Endothelial cell of umbilical vein (primary cell): ENCODE results near the gene ZNF652. TPM values are rescaled to one million over a fixed set of nuclear protein-coding genes. Genes with fewer than 3 reads are reported as not detected.

Source experiments
- BruUV-seq: library from RNA; stranded (reverse); fragments of 400-500 nt; replicated peaks from 2 replicates; lab custom pipeline; 2021; lab: Mats Ljungman, UMichigan
- CTCF ChIA-PET: fragments of 300-600, 350-600 bp; sonication (Branson Sonifier 250); formaldehyde crosslinking; loops from one replicate; lab custom pipeline; 2021; ENCODE audit warnings: antibody characterized with exemption, inconsistent platforms; lab: Charles Lee
- POLR2A ChIA-PET: fragments of 300-600, 350-600 bp; sonication (Branson Sonifier 250); formaldehyde crosslinking; loops from one replicate; lab custom pipeline; 2021; ENCODE audit warnings: antibody characterized with exemption, inconsistent platforms; lab: Charles Lee
- DNase-seq: peaks from one replicate; pipeline ENCODE4 v3.0.0-alpha.2; 2011; ENCODE audit warnings: low read depth, low spot score
- FAIRE-seq: peaks from 2 replicates; lab custom pipeline; 2011; peaks lifted over from hg19 to GRCh38; lab: Jason Lieb, UNC
- H2AFZ ChIP-seq: 2 replicates; pipeline ENCODE4 v1.6.0; 2012; ENCODE audit warnings: low read depth, low read length, control low read depth, inconsistent platforms
- H3K27ac ChIP-seq: 2 replicates; pipeline ENCODE4 v1.5.1; 2011; ENCODE audit warnings: low read depth, mild to moderate bottlenecking, control low read depth, low read length, moderate library complexity; ENCODE audit not compliant: insufficient read depth
- H3K27me3 ChIP-seq, 2 experiments: 2 replicates each; pipeline versions ENCODE4 v1.6.0 to v1.6.1; 2011; ENCODE audit warnings: low read length in 2 of 2, mixed read lengths in 1 of 2; ENCODE audit not compliant: control insufficient read depth in 2 of 2, insufficient read depth in 2 of 2
- H3K36me3 ChIP-seq, 2 experiments: 2 replicates in 1 of 2; 3 replicates in 1 of 2; pipeline ENCODE4 v1.5.1; 2011; ENCODE audit warnings: low read length in 2 of 2, mild to moderate bottlenecking in 1 of 2, moderate library complexity in 1 of 2; ENCODE audit not compliant: control insufficient read depth in 2 of 2, insufficient read depth in 2 of 2; ENCODE audit errors: extremely low read depth in 1 of 2
- H3K4me1 ChIP-seq: 3 replicates; pipeline ENCODE4 v1.5.1; 2011; ENCODE audit warnings: mild to moderate bottlenecking, low read length; ENCODE audit not compliant: control insufficient read depth, insufficient read depth; ENCODE audit errors: extremely low read depth
- H3K4me2 ChIP-seq: 2 replicates; pipeline ENCODE4 v1.6.1; 2011; ENCODE audit warnings: low read length, control low read depth, mixed read lengths; ENCODE audit not compliant: insufficient read depth
- H3K4me3 ChIP-seq, 3 experiments: fragments of 200-600 bp in 1 of 3; sonication (generic), shearing (Covaris generic) in 1 of 3; replicated peaks in 1 of 3; 2 replicates each; pipeline ENCODE4 v1.5.1; 2011 to 2016; ENCODE audit warnings: control low read depth in 3 of 3, low read length in 3 of 3, mild to moderate bottlenecking in 2 of 3, inconsistent platforms in 1 of 3, low read depth in 1 of 3, moderate library complexity in 1 of 3; ENCODE audit not compliant: insufficient read depth in 1 of 3
- H3K79me2 ChIP-seq: 2 replicates; pipeline ENCODE4 v1.6.0; 2012; ENCODE audit warnings: low read length, inconsistent platforms; ENCODE audit not compliant: control insufficient read depth, insufficient read depth
- H3K9ac ChIP-seq: replicated peaks from 2 replicates; pipeline ENCODE3; 2011; ENCODE audit warnings: low read length, control low read depth; ENCODE audit not compliant: insufficient read depth; ENCODE audit errors: extremely low read depth
- H3K9me1 ChIP-seq: replicated peaks from 3 replicates; pipeline ENCODE4 v1.6.0; 2011; ENCODE audit warnings: mild to moderate bottlenecking, low read length; ENCODE audit not compliant: control insufficient read depth, insufficient read depth; ENCODE audit errors: extremely low read depth
- H3K9me3 ChIP-seq: replicated peaks from 2 replicates; pipeline ENCODE4 v1.5.1; 2012; ENCODE audit warnings: low read length, inconsistent platforms; ENCODE audit not compliant: control insufficient read depth, insufficient read depth
- H4K20me1 ChIP-seq: replicated peaks from 2 replicates; pipeline ENCODE3; 2011; ENCODE audit warnings: mild to moderate bottlenecking, low read length; ENCODE audit not compliant: control insufficient read depth, insufficient read depth; ENCODE audit errors: extremely low read depth
- CTCF ChIP-seq, 2 donors: IDR thresholded peaks; 1 replicate in 1 of 2; 2 replicates in 1 of 2; pipeline ENCODE4 v1.5.1; 2011; ENCODE audit warnings: low read length in 2 of 2, mild to moderate bottlenecking in 2 of 2, moderate library complexity in 2 of 2, control low read depth in 1 of 2, inconsistent platforms in 1 of 2, low read depth in 1 of 2; ENCODE audit not compliant: insufficient read depth in 1 of 2; ENCODE audit errors: extremely low read depth in 1 of 2
- EZH2 ChIP-seq: IDR thresholded peaks from 2 replicates; pipeline ENCODE4 v1.6.1; 2012; ENCODE audit warnings: borderline replicate concordance, low read depth, mild to moderate bottlenecking, moderate library complexity, low read length, inconsistent platforms; ENCODE audit not compliant: severe bottlenecking
- FOS ChIP-seq: IDR thresholded peaks from 2 replicates; pipeline ENCODE4 v1.6.1; 2011; ENCODE audit warnings: mild to moderate bottlenecking, low read length, moderate library complexity, borderline replicate concordance; ENCODE audit not compliant: insufficient read depth
- GATA2 ChIP-seq: IDR thresholded peaks from 2 replicates; pipeline ENCODE4 v1.7.0; 2011; ENCODE audit warnings: low read depth, mild to moderate bottlenecking, moderate library complexity, mixed read lengths, low read length; ENCODE audit not compliant: insufficient read length, insufficient read depth
- JUN ChIP-seq: IDR thresholded peaks from 2 replicates; pipeline ENCODE4 v1.6.1; 2011; ENCODE audit warnings: borderline replicate concordance, low read depth; ENCODE audit not compliant: insufficient read length, insufficient read depth
- MAX ChIP-seq: IDR thresholded peaks from 2 replicates; pipeline ENCODE4 v1.6.1; 2011; ENCODE audit not compliant: insufficient read depth, insufficient read length
- MYC ChIP-seq: IDR thresholded peaks from one replicate; pipeline ENCODE4 v1.6.1; 2011; ENCODE audit warnings: mild to moderate bottlenecking, low read depth, low read length
- POLR2A ChIP-seq: IDR thresholded peaks from 2 replicates; pipeline ENCODE4 v1.6.1; 2012; ENCODE audit warnings: low read depth, mild to moderate bottlenecking, control low read depth, low read length
- POLR2AphosphoS5 ChIP-seq: IDR thresholded peaks from 2 replicates; pipeline ENCODE4 v1.6.1; 2012; ENCODE audit warnings: low read depth, mild to moderate bottlenecking, control low read depth, low read length, moderate library complexity; ENCODE audit not compliant: insufficient read depth
- dilution Hi-C: fragments of 300-500 bp; cut with MboI; formaldehyde crosslinking; loops from one replicate; pipeline ENCODE4 v1.15.0; 2019; ENCODE audit warnings: low sequenced_read_pairs; ENCODE audit not compliant: extremely low pct_ligation_motif_present
- intact Hi-C: fragments of 100-400 bp; cut with micrococcal nuclease; formaldehyde crosslinking; loops from one replicate; pipeline ENCODE4 v1.10.0; 2022
- polyA plus RNA-seq, 4 experiments: library from polyadenylated mRNA; depleted of rRNA in 3 of 4; stranded (reverse) in 3 of 4; unstranded in 1 of 4; fragments of >200 nt; gene quantifications; 2 replicates each; pipeline versions ENCODE4 v1.2.1 to v1.2.3, GENCODE V29; 2011 to 2012; ENCODE audit warnings: missing spikeins in 1 of 4
- total RNA-seq: library from RNA; stranded (reverse); gene quantifications from 2 replicates; pipeline ENCODE4 v1.2.3, GENCODE V29; 2021

The ZNF652 gene
- total and polyA plus RNA-seq, 2 donors (not counting 3 experiments of a cell fraction or from before 2014, with no cell fraction given) = 6.1 to 18.6 TPM

GRCh38 chr17:49381793-49382192 lies 19.7 kb upstream of the ZNF652 start:
- Histone ChIP-seq H3K9me3 (no peaks in the 10 kb centered on the region), H3K27me3 (peaks cover 0 to 5% of the 10 kb centered on the region in 2 experiments), H3K4me1 (no peaks in the 10 kb centered on the region), H3K4me2 (no peak overlapping the region), H2AFZ (no peak overlapping the region), H3K9me1 (no peaks in the 10 kb centered on the region), H3K9ac (no peak overlapping the region), H3K36me3 (no peaks in the 10 kb centered on the region), H3K27ac (no peak overlapping the region), H3K4me3 (no peak overlapping the region), H4K20me1 (no peaks in the 10 kb centered on the region), H3K79me2 (no peaks in the 10 kb centered on the region)
- no TSS peak for BruUV-seq
- dilution Hi-C loops (no loop called here), intact Hi-C loops (no loop called here)
- FAIRE-seq = no peak
- TF ChIP-seq FOS (no peak), POLR2A (no peak), EZH2 (no peak), MYC (no peak), CTCF (IDR thresholded peaks at IDR 0.05; ENCODE audit: extremely low read depth in 1 of 2, insufficient read depth in 1 of 2, low read depth in 1 of 2, low read length in 2 of 2) (no peak), MAX (no peak), GATA2 (no peak), JUN (no peak), POLR2AphosphoS5 (no peak)
- CTCF ChIA-PET = interaction anchor here (0.7 to 2.2 kb wide), 3 partner anchors 9 to 52 kb away, joined by 3 to 13 read pairs (median 3); no protein-coding TSS in a partner anchor
- POLR2A ChIA-PET = no interaction called here
- no peak for DNase-seq
